ENCODE measurements around the gene ZRANB3. TPM values are rescaled to one million over a fixed set of nuclear protein-coding genes. Genes with fewer than 3 reads are reported as not detected.

ZRANB3 gene
- total and polyA plus RNA-seq, 2 donors (not counting 3 experiments of a cell fraction or from before 2014, with no cell fraction given), result 2.2 to 6.0 TPM

GRCh38 chr2:135093193-135093592 lies 437.8 kb downstream of the ZRANB3 start:
- Histone ChIP-seq H3K27me3 (ENCODE audit: control insufficient read depth in 2 of 2, insufficient read depth in 2 of 2, low read length in 2 of 2) (no peaks in the 10 kb centered on the region), H3K9me3 (replicated peaks; ENCODE audit: control insufficient read depth, insufficient read depth, low read length) (no peaks in the 10 kb centered on the region), H3K36me3 (ENCODE audit: control insufficient read depth in 2 of 2, extremely low read depth in 1 of 2, insufficient read depth in 2 of 2, low read length in 2 of 2) (peaks cover 2 to 13% of the 10 kb centered on the region in 2 experiments), H3K9me1 (replicated peaks; ENCODE audit: control insufficient read depth, extremely low read depth, insufficient read depth, low read length) (no peaks in the 10 kb centered on the region), H4K20me1 (replicated peaks; ENCODE audit: control insufficient read depth, extremely low read depth, insufficient read depth, low read length) (peaks cover 2% of the 10 kb centered on the region), H3K79me2 (ENCODE audit: control insufficient read depth, insufficient read depth, low read length) (peaks cover 7% of the 10 kb centered on the region), H3K4me2 (ENCODE audit: insufficient read depth, low read length) (no peak overlapping the region), H3K4me3 (replicated peaks in 1 of 3; ENCODE audit: insufficient read depth in 1 of 3, low read depth in 1 of 3, low read length in 3 of 3) (no peak overlapping the region), H2AFZ (ENCODE audit: low read depth, low read length) (no peak overlapping the region), H3K9ac (replicated peaks; ENCODE audit: extremely low read depth, insufficient read depth, low read length) (no peak overlapping the region), H3K27ac (ENCODE audit: insufficient read depth, low read depth, low read length) (no peak overlapping the region), H3K4me1 (ENCODE audit: control insufficient read depth, extremely low read depth, insufficient read depth, low read length) (no peaks in the 10 kb centered on the region)
- FAIRE-seq, result no peak
- BruUV-seq (replicated peaks), result no TSS peak
- ChIA-PET CTCF (interaction anchor here (1.2 kb wide), 1 partner anchor 54 kb away, joined by 3 read pairs; no protein-coding TSS in a partner anchor), POLR2A (no interaction called here)
- intact Hi-C loops (cut with micrococcal nuclease), result no loop called here
- no peak for DNase-seq (ENCODE audit: low read depth, low spot score)
- dilution Hi-C loops (cut with MboI; ENCODE audit: extremely low pct_ligation_motif_present, low sequenced_read_pairs), result no loop called here
- TF ChIP-seq MAX (IDR thresholded peaks at IDR 0.05; ENCODE audit: insufficient read depth, insufficient read length), result no peak
- TF ChIP-seq JUN (IDR thresholded peaks at IDR 0.05; ENCODE audit: borderline replicate concordance, insufficient read depth, insufficient read length, low read depth), result no peak
- TF ChIP-seq POLR2A (IDR thresholded peaks at IDR 0.05; ENCODE audit: low read depth, low read length), result no peak
- no peak for TF ChIP-seq FOS (IDR thresholded peaks at IDR 0.05; ENCODE audit: borderline replicate concordance, insufficient read depth, low read length)

- ChIA-PET POLR2A (interaction anchor here (0.5 kb wide), 1 partner anchor 11 kb away, joined by 4 read pairs; no protein-coding TSS in a partner anchor), CTCF (interaction anchor here (1.2 kb wide), 1 partner anchor 56 kb away, joined by 3 read pairs; no protein-coding TSS in a partner anchor)
- no peaks in the 10 kb centered on the region for H3K4me1 ChIP-seq (ENCODE audit: control insufficient read depth, extremely low read depth, insufficient read depth, low read length)
- H3K27ac ChIP-seq (ENCODE audit: insufficient read depth, low read depth, low read length), result no peak overlapping the region
- intact Hi-C loops (cut with micrococcal nuclease), result no loop called here
- no peak for FAIRE-seq
- no peak overlapping the region for H3K4me3 ChIP-seq (replicated peaks in 1 of 3; ENCODE audit: insufficient read depth in 1 of 3, low read depth in 1 of 3, low read length in 3 of 3)
- no peaks in the 10 kb centered on the region for H3K27me3 ChIP-seq (ENCODE audit: control insufficient read depth in 2 of 2, insufficient read depth in 2 of 2, low read length in 2 of 2)
- no peak overlapping the region for H3K9ac ChIP-seq (replicated peaks; ENCODE audit: extremely low read depth, insufficient read depth, low read length)
- H4K20me1 ChIP-seq (replicated peaks; ENCODE audit: control insufficient read depth, extremely low read depth, insufficient read depth, low read length), result peaks cover 7% of the 10 kb centered on the region
- H3K79me2 ChIP-seq (ENCODE audit: control insufficient read depth, insufficient read depth, low read length), result peaks cover 21% of the 10 kb centered on the region
- H3K36me3 ChIP-seq (ENCODE audit: control insufficient read depth in 2 of 2, extremely low read depth in 1 of 2, insufficient read depth in 2 of 2, low read length in 2 of 2), result peaks cover 2 to 13% of the 10 kb centered on the region in 2 experiments
- H2AFZ ChIP-seq (ENCODE audit: low read depth, low read length), result no peak overlapping the region
- TF ChIP-seq POLR2A (IDR thresholded peaks at IDR 0.05; ENCODE audit: low read depth, low read length) (no peak), JUN (IDR thresholded peaks at IDR 0.05; ENCODE audit: borderline replicate concordance, insufficient read depth, insufficient read length, low read depth) (no peak), MAX (IDR thresholded peaks at IDR 0.05; ENCODE audit: insufficient read depth, insufficient read length) (no peak), POLR2AphosphoS5 (IDR thresholded peaks at IDR 0.05; ENCODE audit: insufficient read depth, low read depth, low read length) (no peak), GATA2 (IDR thresholded peaks at IDR 0.05; ENCODE audit: insufficient read depth, insufficient read length, low read depth, low read length) (no peak), CTCF (IDR thresholded peaks at IDR 0.05; ENCODE audit: extremely low read depth in 1 of 2, insufficient read depth in 1 of 2, low read depth in 1 of 2, low read length in 2 of 2) (no peak), EZH2 (IDR thresholded peaks at IDR 0.05; ENCODE audit: borderline replicate concordance, low read depth, low read length, severe bottlenecking) (no peak), FOS (IDR thresholded peaks at IDR 0.05; ENCODE audit: borderline replicate concordance, insufficient read depth, low read length) (no peak), MYC (IDR thresholded peaks at IDR 0.05; ENCODE audit: low read depth, low read length) (no peak)
- no TSS peak for BruUV-seq (replicated peaks)
- no peak overlapping the region for H3K4me2 ChIP-seq (ENCODE audit: insufficient read depth, low read length)
- dilution Hi-C loops (cut with MboI; ENCODE audit: extremely low pct_ligation_motif_present, low sequenced_read_pairs), result no loop called here
- no peaks in the 10 kb centered on the region for H3K9me3 ChIP-seq (replicated peaks; ENCODE audit: control insufficient read depth, insufficient read depth, low read length)
- no peak for DNase-seq (ENCODE audit: low read depth, low spot score)
- no peaks in the 10 kb centered on the region for H3K9me1 ChIP-seq (replicated peaks; ENCODE audit: control insufficient read depth, extremely low read depth, insufficient read depth, low read length)
These were observed 439.3 kb downstream of the ZRANB3 start for GRCh38 chr2:135091681-135092080.

All from endothelial cell of umbilical vein (primary cell).